ENCODE results near the gene TRIM43B. TPM values are rescaled to one million over a fixed set of nuclear protein-coding genes. Genes with fewer than 3 reads are reported as not detected.
"Not testable (repeated sequence)": the region's sequence is repeated elsewhere in the genome, so short reads cannot be mapped to it uniquely, and the experiment has no call there.

TRIM43B gene
- total RNA-seq, 2 donors from 2014 or later, result not detected

GRCh38 chr2:95467984-95468383 lies 16.6 kb downstream of the TRIM43B start:
- H3K27me3 Mint-ChIP-seq; H3K4me3 Mint-ChIP-seq; DNase-seq; H3K4me1 Mint-ChIP-seq; H3K27ac Mint-ChIP-seq; ATAC-seq; H3K9me3 ChIP-seq (ENCODE audit: control insufficient read depth, low read length, poor library complexity, severe bottlenecking); H3K36me3 Mint-ChIP-seq (ENCODE audit: low read depth): not testable (repeated sequence)

GRCh38 chr2:95466572-95466971 lies 18.0 kb downstream of the TRIM43B start:
- not testable (repeated sequence) for H3K9me3 ChIP-seq (ENCODE audit: control insufficient read depth, low read length, poor library complexity, severe bottlenecking); H3K27ac Mint-ChIP-seq; H3K27me3 Mint-ChIP-seq; ATAC-seq; H3K4me3 Mint-ChIP-seq; H3K36me3 Mint-ChIP-seq (ENCODE audit: low read depth); H3K4me1 Mint-ChIP-seq; DNase-seq

GRCh38 chr2:95463292-95463691 lies 21.3 kb downstream of the TRIM43B start:
- H3K27ac Mint-ChIP-seq; H3K9me3 ChIP-seq (ENCODE audit: control insufficient read depth, low read length, poor library complexity, severe bottlenecking); H3K4me3 Mint-ChIP-seq; H3K36me3 Mint-ChIP-seq (ENCODE audit: low read depth); ATAC-seq; H3K27me3 Mint-ChIP-seq; DNase-seq; H3K4me1 Mint-ChIP-seq: not testable (repeated sequence)

- not testable (repeated sequence) for H3K27ac Mint-ChIP-seq; H3K4me3 Mint-ChIP-seq; DNase-seq; H3K27me3 Mint-ChIP-seq; ATAC-seq; H3K4me1 Mint-ChIP-seq; H3K36me3 Mint-ChIP-seq (ENCODE audit: low read depth); H3K9me3 ChIP-seq (ENCODE audit: control insufficient read depth, low read length, poor library complexity, severe bottlenecking)
These were observed 39.2 kb downstream of the TRIM43B start for GRCh38 chr2:95445317-95445716.

GRCh38 chr2:95442474-95443099 lies 42.0 kb downstream of the TRIM43B start:
- not testable (repeated sequence) for ATAC-seq; H3K4me3 Mint-ChIP-seq; DNase-seq; H3K4me1 Mint-ChIP-seq; H3K27ac Mint-ChIP-seq; H3K36me3 Mint-ChIP-seq (ENCODE audit: low read depth); H3K27me3 Mint-ChIP-seq; H3K9me3 ChIP-seq (ENCODE audit: control insufficient read depth, low read length, poor library complexity, severe bottlenecking)

GRCh38 chr2:95435872-95436209 lies 48.7 kb downstream of the TRIM43B start:
- H3K4me1 Mint-ChIP-seq, result not testable (repeated sequence)

GRCh38 chr2:95435162-95435871 lies 49.2 kb downstream of the TRIM43B start:
- not testable (repeated sequence) for DNase-seq; H3K4me3 Mint-ChIP-seq; H3K27ac Mint-ChIP-seq; H3K4me1 Mint-ChIP-seq; H3K27me3 Mint-ChIP-seq; H3K9me3 ChIP-seq (ENCODE audit: control insufficient read depth, low read length, poor library complexity, severe bottlenecking); ATAC-seq; H3K36me3 Mint-ChIP-seq (ENCODE audit: low read depth)

More at GRCh38 chr2:95435872-95436209, 48.7 kb downstream of the TRIM43B start:
- not testable (repeated sequence) for H3K27ac Mint-ChIP-seq; ATAC-seq; DNase-seq; H3K36me3 Mint-ChIP-seq (ENCODE audit: low read depth); H3K27me3 Mint-ChIP-seq; H3K4me3 Mint-ChIP-seq; H3K9me3 ChIP-seq (ENCODE audit: control insufficient read depth, low read length, poor library complexity, severe bottlenecking)

- H3K27ac Mint-ChIP-seq; H3K36me3 Mint-ChIP-seq (ENCODE audit: low read depth); H3K27me3 Mint-ChIP-seq: not testable (repeated sequence)
These were observed 50.0 kb downstream of the TRIM43B start for GRCh38 chr2:95434507-95435076.

GRCh38 chr2:95433973-95434372 lies 50.6 kb downstream of the TRIM43B start:
- H3K4me3 Mint-ChIP-seq; H3K27ac Mint-ChIP-seq; H3K4me1 Mint-ChIP-seq; H3K27me3 Mint-ChIP-seq; ATAC-seq; H3K36me3 Mint-ChIP-seq (ENCODE audit: low read depth); DNase-seq; H3K9me3 ChIP-seq (ENCODE audit: control insufficient read depth, low read length, poor library complexity, severe bottlenecking): not testable (repeated sequence)

More at GRCh38 chr2:95434507-95435076, 50.0 kb downstream of the TRIM43B start:
- ATAC-seq; H3K4me1 Mint-ChIP-seq; H3K9me3 ChIP-seq (ENCODE audit: control insufficient read depth, low read length, poor library complexity, severe bottlenecking); H3K4me3 Mint-ChIP-seq; DNase-seq: not testable (repeated sequence)

GRCh38 chr2:95433373-95433772 lies 51.2 kb downstream of the TRIM43B start:
- H3K4me1 Mint-ChIP-seq; H3K27me3 Mint-ChIP-seq; H3K36me3 Mint-ChIP-seq (ENCODE audit: low read depth): not testable (repeated sequence)

GRCh38 chr2:95429748-95430467 lies 54.6 kb downstream of the TRIM43B start:
- not testable (repeated sequence) for H3K4me1 Mint-ChIP-seq; H3K27me3 Mint-ChIP-seq; DNase-seq; H3K4me3 Mint-ChIP-seq; ATAC-seq; H3K36me3 Mint-ChIP-seq (ENCODE audit: low read depth); H3K9me3 ChIP-seq (ENCODE audit: control insufficient read depth, low read length, poor library complexity, severe bottlenecking); H3K27ac Mint-ChIP-seq

More at GRCh38 chr2:95433373-95433772, 51.2 kb downstream of the TRIM43B start:
- not testable (repeated sequence) for ATAC-seq; H3K4me3 Mint-ChIP-seq; H3K9me3 ChIP-seq (ENCODE audit: control insufficient read depth, low read length, poor library complexity, severe bottlenecking); H3K27ac Mint-ChIP-seq; DNase-seq

- H3K27ac Mint-ChIP-seq; H3K4me1 Mint-ChIP-seq; H3K9me3 ChIP-seq (ENCODE audit: control insufficient read depth, low read length, poor library complexity, severe bottlenecking); H3K4me3 Mint-ChIP-seq; ATAC-seq; DNase-seq; H3K36me3 Mint-ChIP-seq (ENCODE audit: low read depth); H3K27me3 Mint-ChIP-seq: not testable (repeated sequence)
These were observed 57.2 kb downstream of the TRIM43B start for GRCh38 chr2:95427196-95427867.

Measured in T-helper 17 cell (primary cell).